Fibroblast of lung (primary cell): ENCODE data around the gene ANLN. TPM values are rescaled to one million over a fixed set of nuclear protein-coding genes. Genes with fewer than 3 reads are reported as not detected.

Experiments
- DNase-seq, 2 donors: peaks; one replicate each; pipeline versions ENCODE4 v3.0.0 to v3.0.0-alpha.2; 2010; ENCODE audit warnings: low read depth in 2 of 2
- H2AFZ ChIP-seq: 2 replicates; pipeline ENCODE4 v1.5.1; 2012; ENCODE audit warnings: low read length, control low read depth, inconsistent platforms
- H3K27ac ChIP-seq: 2 replicates; pipeline ENCODE4 v1.5.1; 2011; ENCODE audit warnings: low read length, control low read depth; ENCODE audit not compliant: insufficient read depth
- H3K27me3 ChIP-seq: 2 replicates; pipeline ENCODE4 v1.5.1; 2011; ENCODE audit warnings: mild to moderate bottlenecking, low read length; ENCODE audit not compliant: control insufficient read depth, insufficient read depth
- H3K36me3 ChIP-seq: 2 replicates; pipeline ENCODE4 v1.5.1; 2011; ENCODE audit warnings: low read length; ENCODE audit not compliant: control insufficient read depth, insufficient read depth
- H3K4me1 ChIP-seq: 2 replicates; pipeline ENCODE4 v1.5.1; 2011; ENCODE audit warnings: low read length; ENCODE audit not compliant: control insufficient read depth, insufficient read depth; ENCODE audit errors: extremely low read depth
- H3K4me2 ChIP-seq: 2 replicates; pipeline ENCODE4 v1.5.1; 2011; ENCODE audit warnings: low read length, control low read depth; ENCODE audit not compliant: insufficient read depth; ENCODE audit errors: extremely low read depth
- H3K4me3 ChIP-seq, 4 experiments: fragments of 200-600 bp in 1 of 4; sonication (generic) in 1 of 4; replicated peaks in 1 of 4; 2 replicates each; pipeline ENCODE4 v1.5.1; 2011 to 2016; ENCODE audit warnings: low read length in 4 of 4, low read depth in 3 of 4, mild to moderate bottlenecking in 3 of 4, control low read depth in 2 of 4, inconsistent platforms in 1 of 4, mixed read lengths in 1 of 4; ENCODE audit not compliant: insufficient read depth in 1 of 4; ENCODE audit errors: control extremely low read depth in 1 of 4
- H3K79me2 ChIP-seq: 2 replicates; pipeline ENCODE4 v1.5.1; 2012; ENCODE audit warnings: mild to moderate bottlenecking, low read length, inconsistent platforms; ENCODE audit not compliant: control insufficient read depth, insufficient read depth
- H3K9ac ChIP-seq: 2 replicates; pipeline ENCODE4 v1.5.1; 2011; ENCODE audit warnings: mild to moderate bottlenecking, low read length, control low read depth; ENCODE audit not compliant: insufficient read depth
- H3K9me3 ChIP-seq: 2 replicates; pipeline ENCODE4 v1.5.1; 2012; ENCODE audit warnings: low read depth, low read length; ENCODE audit not compliant: control insufficient read depth, insufficient read depth
- H4K20me1 ChIP-seq: 2 replicates; pipeline ENCODE4 v1.5.1; 2011; ENCODE audit warnings: low read length; ENCODE audit not compliant: control insufficient read depth, insufficient read depth; ENCODE audit errors: extremely low read depth
- EZH2 ChIP-seq: IDR thresholded peaks from 2 replicates; pipeline ENCODE4 v1.5.1; 2012; ENCODE audit warnings: low read length, control low read depth, mild to moderate bottlenecking; ENCODE audit errors: missing control alignments
- polyA plus RNA-seq, 2 donors: library from polyadenylated mRNA; depleted of rRNA in 1 of 2; stranded (reverse) in 1 of 2; unstranded in 1 of 2; fragments of >200 nt; gene quantifications; 2 replicates each; pipeline ENCODE4 v1.2.1, GENCODE V29; 2011 to 2012; ENCODE audit warnings: missing spikeins in 1 of 2
- total RNA-seq: library from RNA; depleted of rRNA; stranded (reverse); fragments of >200 nt; gene quantifications from 2 replicates; pipeline ENCODE4 v1.2.1, GENCODE V29; 2014
- TF ChIP-seq, protein P1 (sequence below), 2 donors: IDR thresholded peaks in 1 of 2; conservative IDR thresholded peaks in 1 of 2; 1 replicate in 1 of 2; 2 replicates in 1 of 2; pipeline ENCODE4 v1.5.1; 2011 to 2012; ENCODE audit warnings: low read length in 2 of 2, control low read depth in 1 of 2, inconsistent platforms in 1 of 2, low read depth in 1 of 2, mild to moderate bottlenecking in 1 of 2

Gene ANLN
- total and polyA plus RNA-seq, 2 donors (not counting 1 experiment from before 2014, with no cell fraction given) = 21.5 to 25.3 TPM

DNA sequence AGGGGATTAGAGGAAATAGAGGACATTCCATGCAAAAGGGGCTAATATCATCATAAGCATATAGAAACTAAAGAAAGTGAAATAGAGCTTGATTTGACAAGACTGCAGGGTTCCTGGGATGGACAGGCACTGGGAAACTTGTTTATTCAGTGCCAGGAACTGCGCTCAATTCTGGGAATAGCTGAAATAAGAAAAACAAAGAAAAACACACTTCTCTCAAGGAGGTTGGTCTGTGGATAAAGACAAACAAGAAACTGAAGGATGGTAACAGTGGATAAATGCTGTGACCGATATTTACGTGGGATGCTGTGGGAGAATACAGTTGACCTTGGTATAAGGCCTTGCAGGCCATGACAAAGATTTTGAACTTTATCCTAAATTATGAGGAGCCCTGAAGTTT lies 40.9 kb upstream of the ANLN start:
- Histone ChIP-seq H3K27ac (no peak overlapping the region), H4K20me1 (no peaks in the 10 kb centered on the region), H3K4me2 (no peak overlapping the region), H3K4me3 (no peak overlapping the region), H3K36me3 (no peaks in the 10 kb centered on the region), H3K27me3 (no peaks in the 10 kb centered on the region), H3K9ac (no peak overlapping the region), H3K9me3 (no peaks in the 10 kb centered on the region), H3K4me1 (peaks cover 7% of the 10 kb centered on the region), H3K79me2 (no peaks in the 10 kb centered on the region), H2AFZ (no peak overlapping the region)
- DNase-seq = no peak
- TF ChIP-seq, protein P1, sequence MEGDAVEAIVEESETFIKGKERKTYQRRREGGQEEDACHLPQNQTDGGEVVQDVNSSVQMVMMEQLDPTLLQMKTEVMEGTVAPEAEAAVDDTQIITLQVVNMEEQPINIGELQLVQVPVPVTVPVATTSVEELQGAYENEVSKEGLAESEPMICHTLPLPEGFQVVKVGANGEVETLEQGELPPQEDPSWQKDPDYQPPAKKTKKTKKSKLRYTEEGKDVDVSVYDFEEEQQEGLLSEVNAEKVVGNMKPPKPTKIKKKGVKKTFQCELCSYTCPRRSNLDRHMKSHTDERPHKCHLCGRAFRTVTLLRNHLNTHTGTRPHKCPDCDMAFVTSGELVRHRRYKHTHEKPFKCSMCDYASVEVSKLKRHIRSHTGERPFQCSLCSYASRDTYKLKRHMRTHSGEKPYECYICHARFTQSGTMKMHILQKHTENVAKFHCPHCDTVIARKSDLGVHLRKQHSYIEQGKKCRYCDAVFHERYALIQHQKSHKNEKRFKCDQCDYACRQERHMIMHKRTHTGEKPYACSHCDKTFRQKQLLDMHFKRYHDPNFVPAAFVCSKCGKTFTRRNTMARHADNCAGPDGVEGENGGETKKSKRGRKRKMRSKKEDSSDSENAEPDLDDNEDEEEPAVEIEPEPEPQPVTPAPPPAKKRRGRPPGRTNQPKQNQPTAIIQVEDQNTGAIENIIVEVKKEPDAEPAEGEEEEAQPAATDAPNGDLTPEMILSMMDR (conservative IDR thresholded peaks at IDR 0.05 in 1 of 2, IDR thresholded peaks at IDR 0.05 in 1 of 2; ENCODE audit: low read depth in 1 of 2, low read length in 2 of 2) = no peak
- TF ChIP-seq EZH2 = no peak

DNA sequence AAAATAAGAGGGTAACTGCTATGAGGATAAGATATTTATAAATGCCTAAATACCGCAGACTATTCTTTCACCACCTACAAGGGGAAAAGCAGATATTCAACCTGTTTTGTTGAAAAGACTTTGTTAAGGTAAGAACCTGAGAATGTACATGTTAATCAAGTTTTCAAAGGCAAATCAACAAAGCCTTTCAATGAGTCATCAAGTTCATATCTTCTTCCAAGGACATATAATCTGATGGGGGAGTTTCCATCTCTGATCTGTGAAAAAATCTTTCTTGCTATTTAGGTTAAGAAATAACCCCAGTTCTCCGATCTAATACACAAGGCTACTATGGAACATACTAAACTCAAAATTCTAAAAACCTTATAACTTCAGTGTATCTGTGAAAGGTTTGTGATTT lies 40.0 kb upstream of the ANLN start:
- DNase-seq = peak in 1 of 2 donors; percentile 6
- no peak overlapping the region for H2AFZ ChIP-seq
- peaks cover 7% of the 10 kb centered on the region for H3K4me1 ChIP-seq
- no peaks in the 10 kb centered on the region for H3K79me2 ChIP-seq
- H3K27ac ChIP-seq = no peak overlapping the region
- no peak for TF ChIP-seq EZH2
- H3K4me2 ChIP-seq = no peak overlapping the region
- H3K27me3 ChIP-seq = no peaks in the 10 kb centered on the region
- no peak overlapping the region for H3K4me3 ChIP-seq
- no peaks in the 10 kb centered on the region for H3K36me3 ChIP-seq
- H3K9ac ChIP-seq = no peak overlapping the region
- H4K20me1 ChIP-seq = no peaks in the 10 kb centered on the region
- no peaks in the 10 kb centered on the region for H3K9me3 ChIP-seq

DNA sequence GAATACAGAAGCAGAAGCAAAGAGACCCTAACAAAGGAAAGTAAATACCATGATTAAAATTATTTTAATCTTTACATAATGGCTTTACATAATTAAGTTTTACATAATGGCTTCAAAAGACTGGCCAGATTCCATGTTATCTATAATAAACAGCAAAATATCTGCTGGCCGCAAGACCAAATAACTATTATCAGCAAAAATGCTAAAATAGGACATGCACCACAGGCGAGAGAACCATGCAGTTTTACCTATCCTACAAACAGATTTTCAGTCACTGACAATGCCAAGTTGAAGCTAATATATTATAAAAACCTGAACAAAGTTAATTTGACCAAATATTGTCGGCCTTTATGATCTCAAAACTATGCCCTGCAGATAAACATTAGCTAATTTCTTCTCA lies 34.2 kb upstream of the ANLN start:
- H3K9ac ChIP-seq = no peak overlapping the region
- no peak overlapping the region for H3K4me2 ChIP-seq
- no peaks in the 10 kb centered on the region for H3K9me3 ChIP-seq
- H3K4me3 ChIP-seq = no peak overlapping the region
- no peaks in the 10 kb centered on the region for H4K20me1 ChIP-seq
- H3K4me1 ChIP-seq = no peaks in the 10 kb centered on the region
- H3K27ac ChIP-seq = no peak overlapping the region
- TF ChIP-seq, protein P1 (conservative IDR thresholded peaks at IDR 0.05 in 1 of 2, IDR thresholded peaks at IDR 0.05 in 1 of 2; ENCODE audit: low read depth in 1 of 2, low read length in 2 of 2) = no peak
- no peak for TF ChIP-seq EZH2
- no peak for DNase-seq
- H2AFZ ChIP-seq = no peak overlapping the region
- no peaks in the 10 kb centered on the region for H3K36me3 ChIP-seq
- no peaks in the 10 kb centered on the region for H3K79me2 ChIP-seq
- H3K27me3 ChIP-seq = no peaks in the 10 kb centered on the region
